Measurements from ENCODE around the gene IGFBPL1.

The IGFBPL1 gene

GRCh38 chr9:38362852-38363588 is 61.2 kb downstream of the IGFBPL1 start:
- peak; percentile 70 for TF ChIP-seq CTCF (IDR thresholded peaks at IDR 0.05; ENCODE audit: insufficient read depth, low read depth, low read length, missing control alignments)
- peak; percentile 74 for DNase-seq (ENCODE audit: low read depth)
- H3K4me3 ChIP-seq (ENCODE audit: low read length), result no peak overlapping the region

GRCh38 chr9:38361473-38361850 is 62.8 kb downstream of the IGFBPL1 start:
- no peak for DNase-seq (ENCODE audit: low read depth)
- H3K4me3 ChIP-seq (ENCODE audit: low read length), result no peak overlapping the region
- TF ChIP-seq CTCF (IDR thresholded peaks at IDR 0.05; ENCODE audit: insufficient read depth, low read depth, low read length, missing control alignments), result no peak

GRCh38 chr9:38360839-38361472 is 63.3 kb downstream of the IGFBPL1 start:
- no peak overlapping the region for H3K4me3 ChIP-seq (ENCODE audit: low read length)
- no peak for DNase-seq (ENCODE audit: low read depth)
- no peak for TF ChIP-seq CTCF (IDR thresholded peaks at IDR 0.05; ENCODE audit: insufficient read depth, low read depth, low read length, missing control alignments)

- DNase-seq (ENCODE audit: low read depth), result no peak
- no peak for TF ChIP-seq CTCF (IDR thresholded peaks at IDR 0.05; ENCODE audit: insufficient read depth, low read depth, low read length, missing control alignments)
- no peak overlapping the region for H3K4me3 ChIP-seq (ENCODE audit: low read length)
Observed at GRCh38 chr9:38359689-38360385, 64.4 kb downstream of the IGFBPL1 start.

GRCh38 chr9:38359297-38359653 is 65.0 kb downstream of the IGFBPL1 start:
- no peak for TF ChIP-seq CTCF (IDR thresholded peaks at IDR 0.05; ENCODE audit: insufficient read depth, low read depth, low read length, missing control alignments)
- DNase-seq (ENCODE audit: low read depth), result no peak
- H3K4me3 ChIP-seq (ENCODE audit: low read length), result no peak overlapping the region

- DNase-seq (ENCODE audit: low read depth), result no peak
- TF ChIP-seq CTCF (IDR thresholded peaks at IDR 0.05; ENCODE audit: insufficient read depth, low read depth, low read length, missing control alignments), result no peak
- H3K4me3 ChIP-seq (ENCODE audit: low read length), result no peak overlapping the region
Observed at GRCh38 chr9:38358390-38359296, 65.6 kb downstream of the IGFBPL1 start.

Data from epithelial cell of esophagus (primary cell).